Motor neuron (in vitro differentiated cells): ENCODE results near the gene GLA. TPM values are rescaled to one million over a fixed set of nuclear protein-coding genes. Genes with fewer than 3 reads are reported as not detected.
A peak's percentile ranks its signal among the peaks of the same experiment; 100 is the strongest.

ENCODE experiments used
- ATAC-seq, 8 experiments: fragments of 200-7000 bp; cut with Tn5 transposase; replicated peaks in 6 of 8; 2 replicates each; pipeline ENCODE4 v1.8.0; 2021; ENCODE audit warnings: mild to moderate bottlenecking in 8 of 8, moderate library complexity in 8 of 8
- H3K27ac ChIP-seq, 2 donors: fragments of 250-450 bp; sonication (Bioruptor Pico); 2 replicates each; pipeline ENCODE4 v1.9.0; 2021; ENCODE audit warnings: antibody characterized with exemption in 2 of 2, mild to moderate bottlenecking in 2 of 2, moderate library complexity in 1 of 2
- H3K4me1 ChIP-seq, 2 donors: fragments of 250-450 bp; sonication (Bioruptor Pico); replicated peaks in 1 of 2; 2 replicates each; pipeline ENCODE4 v1.6.1; 2021; ENCODE audit warnings: antibody characterized with exemption in 2 of 2, mild to moderate bottlenecking in 2 of 2, moderate library complexity in 1 of 2
- H3K4me3 ChIP-seq, 5 donors: fragments of 250-450 bp; sonication (Bioruptor Pico); 2 replicates each; pipeline ENCODE4 v1.9.0; 2021; ENCODE audit warnings: antibody characterized with exemption in 5 of 5, mild to moderate bottlenecking in 5 of 5, moderate library complexity in 4 of 5
- WGBS, 10 experiments: fragments of 450-650 bp; shearing (Covaris generic); methylation state at CpG; one replicate each; pipeline ENCODE4 v1.0.0; 2022; 5-methylcytosine and 5-hydroxymethylcytosine counted together
- in situ Hi-C, 9 experiments: fragments of 400-800 bp; cut with MboI; loops; one replicate each; pipeline ENCODE4 v1.15.0; 2021; ENCODE audit warnings: low sequenced_read_pairs in 9 of 9, low pct_unique_long_range_greater_than_20kb in 2 of 9; ENCODE audit not compliant: unreplicated experiment in 9 of 9
- total RNA-seq, 8 experiments: library from RNA; unstranded; fragments of 300-600 nt; gene quantifications; 2 replicates each; pipeline versions ENCODE4 v1.2.3 to v1.2.4, GENCODE V29; 2022

The GLA gene
- total RNA-seq, 8 experiments from 2014 or later = 15.7 to 72.8 (median 26.8) TPM

- no peak overlapping the region for H3K4me3 ChIP-seq
- no peak overlapping the region for H3K27ac ChIP-seq
- ATAC-seq = no peak
- WGBS, 10 experiments = 49 to 100% (median 71%) methylated on average over 1 to 11 of the region's 11 CpGs; no CpG with 5 or more reads in 2 of the 10 experiments
- H3K4me1 ChIP-seq = peaks cover 0 to 8% of the 10 kb centered on the region in 2 donors
- in situ Hi-C loops = no loop called here
Observed at GRCh38 chrX:101393530-101394305, 14.0 kb downstream of the GLA start.

GRCh38 chrX:101391831-101392230 is 15.9 kb downstream of the GLA start:
- in situ Hi-C loops = no loop called here
- peak overlapping the region in 1 of 2 donors; percentile 81 for H3K27ac ChIP-seq
- H3K4me1 ChIP-seq = peaks cover 0 to 8% of the 10 kb centered on the region in 2 donors
- no peak for ATAC-seq
- peak overlapping the region; percentile 48 to 92 (median 84) for H3K4me3 ChIP-seq
- 0 to 40% (median 14%) methylated on average over 1 to 5 of the region's 6 CpGs; no CpG with 5 or more reads in 4 of the 10 experiments for WGBS, 10 experiments

DNA sequence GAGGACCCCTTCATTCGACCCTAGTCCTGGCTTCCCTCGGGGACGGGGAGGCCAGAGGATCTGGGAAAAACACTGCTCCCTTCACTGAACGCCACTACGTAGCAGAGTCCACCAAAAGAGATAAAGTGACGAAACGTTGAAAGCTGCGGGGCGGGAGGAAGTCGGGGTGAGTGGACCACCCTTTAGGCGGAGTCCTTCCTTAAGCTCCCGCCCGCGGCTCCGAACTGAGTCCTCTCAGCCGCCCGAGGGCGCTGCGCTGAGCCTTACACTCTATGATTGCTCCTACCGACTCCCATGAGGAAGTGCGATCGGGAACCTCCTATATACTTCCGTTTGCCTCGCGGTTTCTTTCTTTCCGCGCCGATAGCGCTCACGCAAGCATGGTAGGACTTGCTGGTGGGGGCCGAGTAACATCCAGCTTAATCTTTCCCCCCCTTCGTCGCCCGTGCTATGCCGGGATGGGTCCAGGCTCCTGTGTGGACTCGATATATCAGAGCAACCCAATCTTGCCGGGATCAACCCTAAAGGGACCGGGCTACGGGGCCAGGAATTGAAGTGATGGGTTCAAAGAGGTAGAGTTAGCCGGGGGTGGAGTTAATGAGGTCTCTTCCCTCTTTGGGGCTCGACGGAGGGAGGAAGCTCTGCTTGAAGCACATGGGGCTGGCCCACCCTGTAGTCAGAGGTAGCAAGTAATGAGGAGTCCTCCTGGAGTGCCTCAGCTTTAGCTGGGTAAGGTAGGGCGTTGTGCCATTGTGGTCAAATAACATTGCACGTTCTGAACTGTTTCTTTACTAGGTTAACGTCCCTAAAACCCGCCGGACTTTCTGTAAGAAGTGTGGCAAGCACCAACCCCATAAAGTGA is 16.8 kb downstream of the GLA start, which contains the start of gene RPL36A:
RPL36A (plus strand) TSS at position 348 of the 862 bp plus-strand sequence; CDS start at position 381, 33 bp downstream.
- peak within 1 kb of the TSS; percentile 75 to 81 for H3K27ac ChIP-seq
- in situ Hi-C loops = no loop called here
- WGBS, 10 experiments = 0 to 16% (median 1%) methylated on average over 1 to 15 of the region's 47 CpGs; no CpG with 5 or more reads in 6 of the 10 experiments
- peak within 1 kb of the TSS; percentile 48 to 92 (median 84) for H3K4me3 ChIP-seq
- H3K4me1 ChIP-seq = peaks cover 0 to 8% of the 10 kb centered on the region in 2 donors
- ATAC-seq = peak; percentile 91 to 100 (median 100)

GRCh38 chrX:101388604-101389003 is 19.1 kb downstream of the GLA start:
- no peak overlapping the region for H3K4me3 ChIP-seq
- H3K4me1 ChIP-seq = peaks cover 4 to 8% of the 10 kb centered on the region in 2 donors
- 58 to 100% methylated on average over 1 to 2 of the region's 3 CpGs; no CpG with 5 or more reads in 8 of the 10 experiments for WGBS, 10 experiments
- no peak for ATAC-seq
- in situ Hi-C loops = no loop called here
- no peak overlapping the region for H3K27ac ChIP-seq

GRCh38 chrX:101386542-101386885 is 21.2 kb downstream of the GLA start:
- in situ Hi-C loops = no loop called here
- H3K27ac ChIP-seq = no peak overlapping the region
- H3K4me3 ChIP-seq = no peak overlapping the region
- peaks cover 0 to 4% of the 10 kb centered on the region in 2 donors for H3K4me1 ChIP-seq
- 0 to 51% (median 29%) methylated on average over 1 to 6 of the region's 6 CpGs; no CpG with 5 or more reads in 7 of the 10 experiments for WGBS, 10 experiments
- ATAC-seq = no peak

- ATAC-seq = no peak
- H3K27ac ChIP-seq = no peak within 1 kb of the TSS
- H3K4me3 ChIP-seq = no peak within 1 kb of the TSS
- 20 to 100% (median 68%) methylated on average over 1 to 5 of the region's 9 CpGs; no CpG with 5 or more reads in 7 of the 10 experiments for WGBS, 10 experiments
- in situ Hi-C loops = no loop called here
- H3K4me1 ChIP-seq = peaks cover 0 to 4% of the 10 kb centered on the region in 2 donors
Observed at GRCh38 chrX:101385795-101386541, 21.8 kb downstream of the GLA start, which contains the start of gene BTK. Gene BTK (minus strand): TSS chrX:101386191. CDS start chrX:101375284, 10,907 bp downstream.

GRCh38 chrX:101385026-101385684 is 22.6 kb downstream of the GLA start:
- ATAC-seq = no peak
- no peak overlapping the region for H3K4me3 ChIP-seq
- 39 to 100% (median 75%) methylated on average over 1 to 7 of the region's 7 CpGs; no CpG with 5 or more reads in 3 of the 10 experiments for WGBS, 10 experiments

DNA sequence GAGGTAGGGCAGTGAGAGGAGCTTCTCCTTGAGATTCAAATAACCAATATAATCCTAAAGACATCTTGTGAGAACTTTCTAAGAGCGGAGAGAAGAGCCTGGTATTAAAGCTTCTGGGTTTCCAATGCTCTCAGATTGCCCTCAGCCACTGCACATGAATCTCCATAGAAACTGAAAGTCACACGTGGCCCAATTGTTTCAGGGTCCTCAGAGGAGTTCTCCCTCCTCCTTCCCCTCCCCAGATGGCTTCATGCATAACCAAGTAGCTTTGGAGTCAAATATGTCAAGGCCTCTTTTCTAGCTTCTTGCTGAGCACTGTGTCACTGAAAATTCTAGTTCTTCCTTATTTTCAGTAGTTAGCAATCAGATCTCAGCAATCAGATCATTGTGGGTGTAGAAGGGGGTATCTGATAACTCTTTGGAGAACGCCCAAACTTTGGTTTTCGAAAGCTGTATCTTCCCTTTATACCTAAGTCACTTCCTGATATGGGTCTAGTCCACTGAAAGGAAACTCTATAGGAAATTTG is 24.0 kb downstream of the GLA start:
- WGBS, 10 experiments = 0 to 100% (median 22%) methylated on average over 1 to 4 of the region's 4 CpGs; no CpG with 5 or more reads in 6 of the 10 experiments
- ATAC-seq = peak in 5 of 8 experiments; percentile 68 to 88 (median 75)
- Histone ChIP-seq H3K27ac (no peak overlapping the region), H3K4me1 (peaks cover 0 to 4% of the 10 kb centered on the region in 2 donors), H3K4me3 (no peak overlapping the region)
- in situ Hi-C loops = no loop called here

More at GRCh38 chrX:101385026-101385684, 22.6 kb downstream of the GLA start:
- in situ Hi-C loops = no loop called here
- Histone ChIP-seq H3K27ac (no peak overlapping the region), H3K4me1 (peaks cover 0 to 4% of the 10 kb centered on the region in 2 donors)

DNA sequence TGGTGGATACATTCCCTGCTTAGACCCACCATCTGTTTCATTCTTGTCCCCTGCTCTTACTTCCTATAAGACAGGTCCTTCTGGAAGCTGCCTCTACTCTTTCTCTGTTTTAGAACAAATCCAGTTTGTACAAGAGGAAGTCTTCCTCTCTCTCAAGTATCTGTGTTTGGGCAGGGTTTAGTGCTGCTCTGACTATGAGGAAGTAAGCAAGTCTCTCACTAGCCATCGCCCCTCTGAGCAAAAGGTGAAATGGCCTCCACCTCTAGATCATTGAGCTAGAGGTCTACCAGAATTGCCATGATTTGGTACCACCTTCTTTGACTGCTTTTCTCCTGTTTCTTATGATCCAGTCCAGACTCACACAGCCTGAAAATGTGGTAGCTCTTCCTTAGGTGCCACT is 30.2 kb downstream of the GLA start:
- in situ Hi-C loops = no loop called here
- no peak for ATAC-seq
- H3K27ac ChIP-seq = no peak overlapping the region
- no peak overlapping the region for H3K4me3 ChIP-seq
- H3K4me1 ChIP-seq = no peaks in the 10 kb centered on the region
- WGBS, 10 experiments = 63% methylated on average over 1 of the region's 1 CpG; no CpG with 5 or more reads in 9 of the 10 experiments

GRCh38 chrX:101370888-101371504 is 36.7 kb downstream of the GLA start:
- WGBS, 10 experiments = 0 to 70% (median 36%) methylated on average over 1 to 3 of the region's 3 CpGs; no CpG with 5 or more reads in 4 of the 10 experiments

DNA sequence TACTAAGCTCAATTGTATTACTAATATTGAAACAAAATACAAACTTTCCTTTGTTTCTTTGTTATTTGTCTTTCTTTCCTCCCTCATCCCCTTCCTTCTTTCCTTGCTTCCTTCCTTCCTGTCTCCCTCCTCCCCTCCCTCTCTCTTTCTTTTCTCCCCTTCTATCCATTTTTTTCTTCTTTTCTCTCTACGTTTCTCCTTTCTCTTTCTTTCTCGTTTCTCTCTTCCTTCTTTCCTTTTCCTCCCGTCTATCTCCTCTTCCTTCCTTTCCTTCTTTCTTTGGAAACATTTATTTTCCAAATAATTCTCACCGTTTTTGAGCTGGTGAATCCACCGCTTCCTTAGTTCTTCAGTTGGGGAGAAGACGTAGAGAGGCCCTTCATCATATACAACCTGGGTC is 38.0 kb downstream of the GLA start:
- no peak for ATAC-seq
- in situ Hi-C loops = no loop called here
- 17 to 96% (median 46%) methylated on average over 1 to 6 of the region's 6 CpGs; no CpG with 5 or more reads in 2 of the 10 experiments for WGBS, 10 experiments
- no peak overlapping the region for H3K4me3 ChIP-seq
- no peaks in the 10 kb centered on the region for H3K4me1 ChIP-seq
- no peak overlapping the region for H3K27ac ChIP-seq

More at GRCh38 chrX:101370888-101371504, 36.7 kb downstream of the GLA start:
- Histone ChIP-seq H3K4me3 (no peak overlapping the region), H3K4me1 (no peaks in the 10 kb centered on the region), H3K27ac (no peak overlapping the region)
- in situ Hi-C loops = no loop called here
- ATAC-seq = no peak
